ENCODE data around the gene DPH2.
A peak's percentile ranks its signal among the peaks of the same experiment; 100 is the strongest.

DPH2 gene

GRCh38 chr1:43945674-43946235 lies 24.1 kb upstream of the DPH2 start:
- DNase-seq, result no peak

- peak; percentile 92 for DNase-seq
Measured at GRCh38 chr1:43946236-43947060, 23.4 kb upstream of the DPH2 start, which contains the start of gene IPO13. Gene IPO13 (plus strand): TSS chr1:43946950. CDS start chr1:43947601, 651 bp downstream.

GRCh38 chr1:43947061-43947873 lies 22.5 kb upstream of the DPH2 start:
- DNase-seq, result no peak

GRCh38 chr1:43947874-43948437 lies 21.9 kb upstream of the DPH2 start:
- no peak for DNase-seq

GRCh38 chr1:43949678-43950077 lies 20.1 kb upstream of the DPH2 start:
- no peak for DNase-seq

GRCh38 chr1:43951021-43951985 lies 18.5 kb upstream of the DPH2 start:
- no peak for DNase-seq

- DNase-seq, result no peak
Measured at GRCh38 chr1:43952731-43953346, 17.0 kb upstream of the DPH2 start.

- no peak for DNase-seq
Measured at GRCh38 chr1:43953361-43953760, 16.4 kb upstream of the DPH2 start.

- DNase-seq, result no peak
Measured at GRCh38 chr1:43954036-43954435, 15.8 kb upstream of the DPH2 start.

- DNase-seq, result no peak
Measured at GRCh38 chr1:43956234-43956633, 13.6 kb upstream of the DPH2 start.

- no peak for DNase-seq
Measured at GRCh38 chr1:43957407-43958040, 12.3 kb upstream of the DPH2 start.

GRCh38 chr1:43958351-43959255 lies 11.2 kb upstream of the DPH2 start:
- DNase-seq, result no peak

GRCh38 chr1:43960798-43961197 lies 9.0 kb upstream of the DPH2 start:
- no peak for DNase-seq

- no peak for DNase-seq
Measured at GRCh38 chr1:43961692-43962091, 8.1 kb upstream of the DPH2 start.

GRCh38 chr1:43962324-43962723 lies 7.5 kb upstream of the DPH2 start:
- no peak for DNase-seq

GRCh38 chr1:43963006-43963405 lies 6.8 kb upstream of the DPH2 start:
- DNase-seq, result no peak

- no peak for DNase-seq
Measured at GRCh38 chr1:43963890-43964289, 5.9 kb upstream of the DPH2 start.

GRCh38 chr1:43965316-43965715 lies 4.5 kb upstream of the DPH2 start:
- no peak for DNase-seq

GRCh38 chr1:43968348-43968948 lies 1.4 kb upstream of the DPH2 start:
- no peak for DNase-seq

- no peak for DNase-seq
Measured at GRCh38 chr1:43969416-43969745, 429 bp upstream of the DPH2 start.

Data from fibroblast of upper back skin (primary cell).